Endodermal cell (in vitro differentiated cells): ENCODE measurements around the gene PLEKHG4B. TPM values are rescaled to one million over a fixed set of nuclear protein-coding genes. Genes with fewer than 3 reads are reported as not detected.

Experiments
- DNase-seq: peaks from one replicate; pipeline ENCODE4 v3.0.0-alpha.2; 2017
- H3K27ac ChIP-seq: 2 replicates; pipeline ENCODE4 v1.5.1; 2013; ENCODE audit warnings: mild to moderate bottlenecking, low read depth, low read length, moderate library complexity
- H3K27me3 ChIP-seq: 2 replicates; pipeline ENCODE4 v1.6.1; 2013; ENCODE audit warnings: mild to moderate bottlenecking, low read length, moderate library complexity; ENCODE audit not compliant: insufficient read depth, control insufficient read depth, poor library complexity, severe bottlenecking
- H3K36me3 ChIP-seq: 2 replicates; pipeline ENCODE4 v1.7.0; 2013; ENCODE audit warnings: mild to moderate bottlenecking, low read length, moderate library complexity; ENCODE audit not compliant: control insufficient read depth, insufficient read depth
- H3K4me1 ChIP-seq: one replicate; pipeline ENCODE4 v1.7.0; 2013; ENCODE audit warnings: low read length; ENCODE audit not compliant: control insufficient read depth, insufficient read depth
- H3K4me3 ChIP-seq: 2 replicates; pipeline ENCODE4 v1.5.1; 2013; ENCODE audit warnings: mild to moderate bottlenecking, low read length, moderate library complexity
- H3K9ac ChIP-seq: 2 replicates; pipeline ENCODE4 v1.6.1; 2013; ENCODE audit warnings: mild to moderate bottlenecking, low read length, moderate library complexity; ENCODE audit not compliant: poor library complexity, severe bottlenecking; ENCODE audit errors: extremely low read depth
- H3K9me3 ChIP-seq: 2 replicates; pipeline ENCODE4 v1.6.1; 2013; ENCODE audit warnings: mild to moderate bottlenecking, low read length, moderate library complexity; ENCODE audit not compliant: control insufficient read depth
- H3K27ac Mint-ChIP-seq: 2 replicates; pipeline ENCODE4 v1.8.0; 2020; ENCODE audit warnings: mixed read lengths
- H3K27me3 Mint-ChIP-seq: 2 replicates; pipeline ENCODE4 v1.8.0; 2021; ENCODE audit warnings: mild to moderate bottlenecking, mixed read lengths; ENCODE audit not compliant: insufficient read depth
- H3K36me3 Mint-ChIP-seq: 2 replicates; pipeline ENCODE4 v1.8.0; 2020; ENCODE audit warnings: low read depth, mixed read lengths
- H3K4me1 Mint-ChIP-seq: 2 replicates; pipeline ENCODE4 v1.8.0; 2020; ENCODE audit warnings: mixed read lengths
- H3K4me3 Mint-ChIP-seq: 2 replicates; pipeline ENCODE4 v1.8.0; 2020; ENCODE audit warnings: mild to moderate bottlenecking, moderate library complexity, mixed read lengths
- H3K9me3 Mint-ChIP-seq: 2 replicates; pipeline ENCODE4 v1.8.0; 2020; ENCODE audit warnings: mild to moderate bottlenecking, mixed read lengths
- CTCF ChIP-seq: fragments of 200-600 bp; sonication (generic); conservative IDR thresholded peaks from 2 replicates; pipeline ENCODE4 v1.5.0; 2021; ENCODE audit warnings: antibody characterized with exemption, mild to moderate bottlenecking
- WGBS, 2 experiments: methylation state at CpG; one replicate each; pipeline versions ENCODE4 v1.1.5 to v1.1.7; 2013; ENCODE audit warnings: missing lambda C conversion rate in 2 of 2, mixed read lengths in 1 of 2; ENCODE audit not compliant: insufficient coverage in 1 of 2, insufficient read length in 1 of 2; 5-methylcytosine and 5-hydroxymethylcytosine counted together
- total RNA-seq, 2 donors: library from RNA; stranded (reverse); fragmentation: NEBNext Ultra II Directional in 1 of 2; extraction: Animal tissue kit (Norgen Biotek cat#: 25700) in 1 of 2; gene quantifications; 2 replicates in 1 of 2; 3 replicates in 1 of 2; pipeline ENCODE4 v1.2.1, GENCODE V29; 2021

The PLEKHG4B gene
- total RNA-seq, 2 donors from 2014 or later: 16.3 to 22.8 TPM

GRCh38 chr5:166441-167372 lies 74.7 kb downstream of the PLEKHG4B start:
- Histone ChIP-seq H3K4me3 (no peak overlapping the region), H3K27me3 (no peaks in the 10 kb centered on the region), H3K36me3 (no peaks in the 10 kb centered on the region), H3K9ac (no peak overlapping the region), H3K9me3 (no peaks in the 10 kb centered on the region), H3K4me1 (no peaks in the 10 kb centered on the region), H3K27ac (no peak overlapping the region)
- Mint-ChIP-seq H3K27ac (no peak overlapping the region), H3K4me1 (no peaks in the 10 kb centered on the region), H3K4me3 (no peak overlapping the region), H3K27me3 (no peaks in the 10 kb centered on the region), H3K9me3 (peaks cover 15% of the 10 kb centered on the region), H3K36me3 (peaks cover 17% of the 10 kb centered on the region)
- WGBS, 2 experiments: 91% methylated on average over 9 to 27 of the region's 27 CpGs
- TF ChIP-seq CTCF: no peak
- DNase-seq: no peak

GRCh38 chr5:167511-167910 lies 75.5 kb downstream of the PLEKHG4B start:
- H3K4me3 ChIP-seq: no peak overlapping the region
- H3K27ac Mint-ChIP-seq: no peak overlapping the region
- 94 to 96% methylated on average over 6 to 7 of the region's 7 CpGs for WGBS, 2 experiments
- no peak for DNase-seq
- no peak overlapping the region for H3K27ac ChIP-seq
- H3K36me3 ChIP-seq: no peaks in the 10 kb centered on the region
- H3K27me3 Mint-ChIP-seq: no peaks in the 10 kb centered on the region
- no peaks in the 10 kb centered on the region for H3K4me1 Mint-ChIP-seq
- H3K9me3 ChIP-seq: no peaks in the 10 kb centered on the region
- peaks cover 15% of the 10 kb centered on the region for H3K9me3 Mint-ChIP-seq
- no peaks in the 10 kb centered on the region for H3K4me1 ChIP-seq
- no peak for TF ChIP-seq CTCF
- no peak overlapping the region for H3K9ac ChIP-seq
- no peaks in the 10 kb centered on the region for H3K27me3 ChIP-seq
- H3K36me3 Mint-ChIP-seq: peaks cover 17% of the 10 kb centered on the region
- no peak overlapping the region for H3K4me3 Mint-ChIP-seq

GRCh38 chr5:167982-168660 lies 76.2 kb downstream of the PLEKHG4B start:
- Mint-ChIP-seq H3K4me3 (no peak overlapping the region), H3K36me3 (peaks cover 21% of the 10 kb centered on the region), H3K4me1 (no peaks in the 10 kb centered on the region), H3K9me3 (peaks cover 15% of the 10 kb centered on the region), H3K27ac (no peak overlapping the region), H3K27me3 (no peaks in the 10 kb centered on the region)
- WGBS, 2 experiments: 89 to 95% methylated on average over 12 to 18 of the region's 18 CpGs
- Histone ChIP-seq H3K4me1 (no peaks in the 10 kb centered on the region), H3K9ac (no peak overlapping the region), H3K9me3 (no peaks in the 10 kb centered on the region), H3K4me3 (no peak overlapping the region), H3K36me3 (no peaks in the 10 kb centered on the region), H3K27me3 (no peaks in the 10 kb centered on the region), H3K27ac (no peak overlapping the region)
- no peak for DNase-seq
- TF ChIP-seq CTCF: no peak
